Nucleus accumbens (tissue), 56 donors: ENCODE results near the gene IFI44L.

ENCODE experiments used
- DNase-seq, 56 donors: peaks; one replicate each; lab custom pipeline; 2025; lab: John Stamatoyannopoulos, UW

Gene IFI44L

GRCh38 chr1:78640462-78640861, 20.2 kb downstream of the IFI44L start:
- DNase-seq, result no peak

DNA sequence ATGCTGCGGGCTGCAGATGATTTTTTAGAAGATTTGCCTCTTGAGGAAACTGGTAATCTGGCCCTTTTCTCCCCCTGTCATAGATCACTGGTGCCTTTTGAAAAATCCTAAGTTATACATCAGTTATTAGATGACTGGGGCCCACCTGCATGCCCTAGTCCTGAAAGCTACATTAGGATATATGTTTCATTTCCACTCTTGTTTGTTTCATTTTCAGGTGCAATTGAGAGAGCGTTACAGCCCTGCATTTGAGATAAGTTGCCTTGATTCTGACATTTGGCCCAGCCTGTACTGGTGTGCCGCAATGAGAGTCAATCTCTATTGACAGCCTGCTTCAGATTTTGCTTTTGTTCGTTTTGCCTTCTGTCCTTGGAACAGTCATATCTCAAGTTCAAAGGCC, 21.3 kb downstream of the IFI44L start:
- DNase-seq, result no peak

GRCh38 chr1:78645723-78646122, 25.5 kb downstream of the IFI44L start:
- DNase-seq, result no peak

GRCh38 chr1:78647238-78647637, 27.0 kb downstream of the IFI44L start:
- no peak for DNase-seq

- peak in 39 of 56 donors; percentile 1 to 84 (median 24) for DNase-seq
Measured at GRCh38 chr1:78649628-78650027, 29.4 kb downstream of the IFI44L start, which contains the start of gene IFI44. Gene IFI44 (plus strand): TSS chr1:78649831. CDS start chr1:78650196, 365 bp downstream.

- DNase-seq, result no peak
Measured at GRCh38 chr1:78650114-78650660, 29.9 kb downstream of the IFI44L start.

- DNase-seq, result peak in 5 of 56 donors; percentile 1 to 13 (median 7)
Measured at GRCh38 chr1:78651241-78651640, 31.0 kb downstream of the IFI44L start.

DNA sequence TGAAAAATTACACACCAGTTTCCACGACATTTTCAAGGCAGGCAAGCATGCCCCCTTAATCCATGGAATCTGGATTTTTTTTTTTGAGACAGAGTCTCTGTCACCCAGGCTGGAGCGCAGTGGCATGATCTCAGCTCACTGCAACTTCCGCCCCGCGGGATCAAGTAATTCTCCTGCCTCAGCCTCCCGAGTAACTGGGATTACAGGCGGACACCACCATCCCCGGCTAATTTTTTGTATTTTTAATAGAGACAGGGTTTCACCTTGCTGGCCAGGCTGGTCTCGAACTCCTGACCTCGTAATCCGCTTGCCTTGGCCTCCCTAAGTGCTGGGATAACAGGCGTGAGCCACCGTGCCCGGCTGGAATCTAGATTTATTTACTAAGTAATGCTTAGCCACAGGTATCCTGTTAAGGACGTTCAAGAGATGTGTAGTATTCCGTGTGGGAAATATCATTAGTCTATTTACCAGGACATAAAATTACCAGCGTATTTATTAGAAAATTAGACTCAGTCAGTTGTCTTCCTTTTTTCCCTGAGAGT, 31.8 kb downstream of the IFI44L start:
- no peak for DNase-seq

DNA sequence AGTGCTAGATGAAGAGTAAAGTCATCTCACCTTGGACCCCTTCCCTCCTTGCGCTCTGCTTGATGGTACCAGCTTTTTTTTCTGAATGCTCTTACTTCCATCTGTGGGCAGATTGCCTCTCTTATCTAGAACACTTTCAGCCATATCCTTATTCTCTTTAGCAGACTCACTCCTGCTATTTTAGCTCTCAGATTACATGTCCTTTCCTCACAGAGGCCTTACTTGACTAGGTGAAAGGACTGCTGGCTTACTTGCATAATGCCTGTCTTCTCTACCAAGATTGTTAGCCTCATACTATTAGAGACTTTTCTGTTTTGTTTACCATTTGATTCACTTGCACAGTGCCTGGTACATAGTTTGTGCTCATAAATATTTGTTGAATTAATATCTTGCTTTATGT, 38.7 kb downstream of the IFI44L start:
- DNase-seq, result no peak

DNA sequence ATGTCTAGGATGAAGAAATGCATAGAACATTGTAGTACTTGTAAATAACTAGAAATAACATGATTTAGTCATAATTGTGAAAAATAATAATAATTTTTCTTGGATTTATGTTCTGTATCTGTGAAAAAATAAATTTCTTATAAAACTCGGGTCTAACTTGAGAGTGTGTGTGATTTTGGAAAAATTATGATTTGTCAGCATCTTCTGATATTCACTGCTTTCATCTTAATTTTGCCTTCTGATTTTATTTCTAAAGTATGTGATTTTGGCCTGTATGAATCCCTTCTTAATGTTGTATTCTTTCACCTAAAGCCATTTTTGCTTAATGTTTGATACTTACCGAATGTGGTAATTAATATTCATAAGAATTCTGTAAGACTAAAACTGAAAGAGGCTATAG, 43.7 kb downstream of the IFI44L start:
- no peak for DNase-seq

GRCh38 chr1:78664763-78665162, 44.5 kb downstream of the IFI44L start:
- DNase-seq, result no peak

DNA sequence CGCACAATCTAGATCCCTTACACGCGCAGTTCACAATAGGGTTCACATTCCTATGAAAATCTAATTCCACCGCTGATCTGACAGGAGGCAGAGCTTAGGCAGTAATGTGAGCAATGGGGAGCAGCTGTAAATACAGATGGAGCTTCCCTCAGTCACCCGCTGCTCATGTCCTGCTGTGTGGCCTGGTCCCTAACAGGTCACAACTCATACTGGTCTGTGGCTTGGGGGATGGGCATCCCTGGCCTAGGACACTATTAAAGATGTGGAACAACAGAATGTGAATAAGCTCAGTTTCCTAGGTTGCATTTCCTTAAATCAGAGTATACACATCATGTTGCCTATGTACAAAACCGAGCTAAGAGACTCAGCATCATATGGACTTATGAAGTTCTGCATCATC, 45.6 kb downstream of the IFI44L start:
- DNase-seq, result no peak

DNA sequence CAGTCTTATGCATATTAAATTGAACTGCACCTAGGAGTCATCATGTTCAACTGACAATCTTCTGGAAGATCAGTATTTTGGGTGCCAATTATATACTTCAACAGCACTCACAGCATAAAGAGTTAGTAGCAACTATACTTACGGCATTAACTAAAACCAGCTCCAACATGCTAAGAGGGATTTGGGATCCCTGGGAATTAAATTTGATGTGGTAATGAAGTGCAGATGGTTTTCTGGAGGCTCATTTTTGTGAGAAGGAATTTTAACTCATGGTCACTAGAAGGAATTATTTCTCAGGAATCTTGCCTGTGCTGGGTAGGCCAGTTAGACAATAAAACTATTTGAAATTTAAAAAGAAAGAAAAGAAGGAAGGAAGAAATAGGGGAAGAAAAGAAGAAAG, 47.7 kb downstream of the IFI44L start:
- DNase-seq, result no peak

GRCh38 chr1:78668427-78668826, 48.2 kb downstream of the IFI44L start:
- no peak for DNase-seq

DNA sequence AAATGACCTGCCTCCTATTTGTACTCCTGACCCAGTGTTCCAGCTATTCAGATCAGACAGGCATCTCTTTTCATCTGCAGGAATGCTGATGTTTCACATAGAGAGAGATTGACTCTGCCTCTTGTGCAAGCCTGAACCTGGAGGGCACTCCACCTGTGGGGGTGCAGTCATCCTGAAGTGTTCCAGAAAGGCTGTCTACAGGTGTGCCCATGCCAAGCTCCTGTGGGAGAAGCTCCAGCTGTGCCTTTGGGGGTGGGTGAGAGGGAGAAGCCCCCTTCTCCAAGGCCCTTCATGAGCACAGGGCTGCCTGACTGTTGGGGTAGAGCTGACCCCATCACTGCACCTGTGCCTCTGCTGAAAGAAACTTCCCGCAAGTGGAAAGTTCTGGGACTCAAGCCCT, 52.2 kb downstream of the IFI44L start:
- DNase-seq, result no peak

DNA sequence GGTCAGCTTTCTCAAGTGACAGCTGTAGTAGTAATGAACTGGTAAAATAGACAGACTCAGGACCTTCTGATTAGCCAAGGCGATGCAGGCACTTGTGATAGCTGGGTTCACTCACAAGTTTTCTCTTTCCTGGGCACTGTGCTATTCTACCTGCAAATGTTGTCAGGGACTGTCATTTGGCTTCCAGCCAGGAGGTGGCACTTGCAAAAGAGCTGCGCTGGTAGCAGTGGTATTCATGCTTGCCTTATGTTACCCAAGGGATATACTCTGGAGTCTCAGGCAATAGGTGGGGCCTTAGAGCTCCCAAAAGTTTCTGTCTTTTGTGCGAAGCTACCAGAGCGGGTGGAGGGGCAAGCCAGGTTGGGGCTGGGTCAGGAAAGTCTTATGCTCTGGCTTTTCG, 52.9 kb downstream of the IFI44L start:
- DNase-seq, result no peak

DNA sequence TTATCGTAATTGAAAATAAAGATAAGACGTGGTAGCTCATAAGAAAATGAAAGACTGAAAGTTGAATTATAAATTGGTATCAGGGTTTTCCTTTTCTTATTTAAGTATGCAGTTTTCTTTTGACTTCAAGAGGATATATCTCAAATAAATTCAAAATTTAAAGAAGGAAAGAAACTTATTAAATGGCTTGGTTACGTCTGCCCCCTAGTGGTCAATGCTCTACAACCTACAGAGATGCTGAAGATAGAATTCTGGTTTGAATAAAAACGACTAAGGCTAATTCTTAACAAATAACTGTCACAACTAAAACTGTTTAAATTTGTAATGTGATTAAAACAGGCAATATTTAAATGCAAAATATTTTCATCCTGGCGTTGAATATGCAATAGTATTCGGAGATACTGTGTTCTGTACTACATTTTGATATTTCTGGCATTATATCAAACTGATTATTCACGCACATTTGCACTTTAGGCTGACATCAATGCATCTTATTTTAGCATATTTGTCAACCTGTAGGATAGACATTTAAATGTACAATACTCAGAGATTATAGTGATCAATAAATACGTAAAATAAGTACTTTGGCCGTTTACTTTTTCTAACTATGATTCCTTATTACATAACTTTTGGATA, 56.2 kb downstream of the IFI44L start:
- DNase-seq, result peak in 13 of 56 donors; percentile 3 to 76 (median 19)

DNA sequence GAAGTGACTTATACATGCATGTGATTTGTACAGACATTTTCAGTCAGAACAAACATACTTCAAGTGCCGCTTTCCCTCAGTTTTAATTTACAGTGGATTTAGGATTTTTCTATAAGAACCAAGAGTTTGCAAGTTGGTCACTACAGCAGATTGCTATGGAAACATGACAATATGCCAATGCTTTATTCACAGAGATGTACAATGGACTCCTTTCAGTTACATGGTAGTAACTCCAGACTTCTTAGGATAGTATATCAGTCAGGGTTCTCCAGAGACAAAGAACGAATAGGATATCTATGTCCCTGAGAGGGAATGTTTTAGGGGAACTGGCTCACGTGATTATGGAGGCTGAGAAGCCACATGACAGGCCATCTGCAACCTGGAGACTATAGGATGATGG, 56.7 kb downstream of the IFI44L start:
- no peak for DNase-seq

DNA sequence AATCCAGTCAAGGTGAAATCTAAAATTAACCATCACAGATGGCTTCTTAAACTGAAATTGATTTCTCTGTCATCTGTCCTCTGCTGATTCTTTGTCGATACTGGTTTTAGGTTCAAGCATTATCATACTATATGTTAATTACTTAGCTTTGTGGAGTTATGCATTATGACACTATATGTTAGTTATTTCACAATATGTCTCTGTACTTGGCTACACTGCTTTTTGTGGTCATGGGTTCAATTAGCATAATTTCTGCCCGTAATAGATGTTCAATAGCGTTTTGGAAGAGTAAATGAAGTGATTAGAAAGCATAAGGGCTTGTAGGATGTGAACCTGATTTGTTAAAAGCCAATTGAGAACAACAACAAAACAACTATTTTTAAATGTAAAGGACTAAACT, 57.5 kb downstream of the IFI44L start:
- DNase-seq, result no peak

DNA sequence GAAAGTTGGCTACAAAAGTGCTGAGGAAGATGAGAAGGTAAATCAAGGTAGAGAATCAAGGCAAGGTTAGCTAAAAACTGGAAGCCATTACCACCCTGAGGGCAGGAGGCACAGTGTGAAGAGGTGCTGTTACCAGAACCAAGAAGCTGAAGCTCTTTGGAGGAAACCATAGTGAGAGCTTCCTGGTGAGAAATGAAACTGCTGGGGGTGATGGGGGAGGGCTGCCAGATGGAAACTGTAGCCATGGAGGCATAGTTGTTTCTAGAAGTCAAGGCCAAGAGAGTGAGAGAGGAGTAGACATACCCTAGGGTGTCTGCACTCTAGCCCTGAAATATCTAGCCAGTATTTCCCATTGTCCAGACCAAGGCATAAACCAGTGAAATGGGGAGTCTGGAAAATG, 58.1 kb downstream of the IFI44L start:
- no peak for DNase-seq

- DNase-seq, result no peak
Measured at GRCh38 chr1:78681265-78681664, 61.0 kb downstream of the IFI44L start.

DNA sequence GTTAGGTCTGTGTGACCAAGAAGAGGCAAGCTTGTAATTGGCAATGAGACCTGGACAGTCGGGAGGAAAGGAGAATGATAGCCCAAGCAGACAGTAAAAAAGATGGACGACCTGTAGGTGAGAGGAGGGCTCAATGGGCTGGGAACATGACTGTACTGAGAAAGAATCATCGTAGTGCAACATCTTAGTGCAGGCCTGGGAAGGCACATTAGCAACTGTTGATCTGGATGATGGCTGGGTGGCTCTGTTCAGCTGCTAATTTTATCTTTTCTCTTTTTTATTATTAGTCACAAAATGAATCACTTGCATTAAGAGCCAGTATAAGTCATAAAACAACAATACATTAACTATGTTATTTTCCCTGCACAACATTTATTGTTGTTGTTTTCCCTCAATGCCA, 62.2 kb downstream of the IFI44L start:
- DNase-seq, result peak in 1 of 56 donors; percentile 11
